T1000 (cell line): ENCODE data around the gene FAM240A.

Experiments used
- DNase-seq: peaks from one replicate; lab custom pipeline; 2025; ENCODE audit warnings: mixed read lengths; lab: John Stamatoyannopoulos, UW

Gene FAM240A

DNA sequence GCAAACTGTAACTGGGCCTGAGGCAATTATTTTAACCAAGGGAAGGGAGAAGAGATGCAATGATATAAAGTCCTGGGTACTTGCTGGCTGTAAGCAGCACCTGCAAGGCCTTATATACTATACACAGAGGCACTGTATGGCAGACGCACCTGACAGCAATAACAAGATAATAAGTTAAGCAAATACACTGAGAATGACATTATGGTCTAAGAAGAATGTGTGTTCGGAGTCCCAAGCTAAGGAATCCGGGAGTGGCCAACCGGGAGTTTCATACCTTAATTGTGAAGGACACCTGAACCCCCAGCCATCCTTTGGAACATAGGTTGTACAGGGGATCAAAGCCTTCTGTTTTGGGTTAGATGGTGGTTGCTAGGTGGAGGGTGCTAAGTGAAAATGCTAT, 13.7 kb downstream of the FAM240A start:
- DNase-seq, result no peak

DNA sequence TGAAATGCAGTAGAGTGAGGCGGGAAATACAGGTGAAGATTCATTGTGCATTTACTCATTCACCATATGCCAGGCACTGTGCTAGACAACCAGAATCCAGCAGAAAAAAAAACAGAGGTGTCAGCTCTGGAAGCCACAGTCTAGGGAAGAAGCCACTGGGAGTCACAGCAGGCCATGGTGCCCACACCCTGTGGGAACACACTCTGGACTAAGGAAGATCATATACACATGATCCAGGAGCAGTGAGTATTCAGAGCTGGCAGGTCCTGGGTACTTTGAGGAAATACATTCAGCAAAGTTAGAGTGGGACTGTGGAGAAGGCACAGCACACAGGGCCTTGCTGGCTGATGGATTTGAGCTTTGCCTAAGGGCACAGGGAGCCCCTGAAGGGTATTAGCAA, 14.8 kb downstream of the FAM240A start:
- DNase-seq, result no peak

DNA sequence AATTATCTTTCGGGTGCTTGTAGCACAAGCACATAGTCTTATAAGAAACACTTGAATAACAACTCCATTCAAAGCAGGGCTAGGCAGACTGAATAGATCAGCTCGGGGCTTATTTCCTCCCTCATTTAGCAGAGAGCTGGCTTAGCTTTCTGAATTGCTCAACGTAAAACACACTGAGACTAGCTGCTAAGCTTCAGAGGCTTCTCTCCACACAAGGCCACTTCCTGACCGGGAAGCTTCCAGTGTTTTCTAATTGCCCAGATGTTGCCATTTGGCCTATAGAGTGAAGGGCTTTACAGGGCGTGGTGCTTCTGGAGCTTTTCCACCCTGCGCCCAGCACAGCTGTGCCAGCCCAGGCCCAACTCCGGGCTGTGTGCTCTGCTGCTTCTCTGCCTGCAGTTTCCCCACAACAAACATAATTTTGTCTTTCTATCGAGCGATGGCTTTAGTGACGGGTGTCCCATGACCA, 16.6 kb downstream of the FAM240A start:
- DNase-seq, result no peak

DNA sequence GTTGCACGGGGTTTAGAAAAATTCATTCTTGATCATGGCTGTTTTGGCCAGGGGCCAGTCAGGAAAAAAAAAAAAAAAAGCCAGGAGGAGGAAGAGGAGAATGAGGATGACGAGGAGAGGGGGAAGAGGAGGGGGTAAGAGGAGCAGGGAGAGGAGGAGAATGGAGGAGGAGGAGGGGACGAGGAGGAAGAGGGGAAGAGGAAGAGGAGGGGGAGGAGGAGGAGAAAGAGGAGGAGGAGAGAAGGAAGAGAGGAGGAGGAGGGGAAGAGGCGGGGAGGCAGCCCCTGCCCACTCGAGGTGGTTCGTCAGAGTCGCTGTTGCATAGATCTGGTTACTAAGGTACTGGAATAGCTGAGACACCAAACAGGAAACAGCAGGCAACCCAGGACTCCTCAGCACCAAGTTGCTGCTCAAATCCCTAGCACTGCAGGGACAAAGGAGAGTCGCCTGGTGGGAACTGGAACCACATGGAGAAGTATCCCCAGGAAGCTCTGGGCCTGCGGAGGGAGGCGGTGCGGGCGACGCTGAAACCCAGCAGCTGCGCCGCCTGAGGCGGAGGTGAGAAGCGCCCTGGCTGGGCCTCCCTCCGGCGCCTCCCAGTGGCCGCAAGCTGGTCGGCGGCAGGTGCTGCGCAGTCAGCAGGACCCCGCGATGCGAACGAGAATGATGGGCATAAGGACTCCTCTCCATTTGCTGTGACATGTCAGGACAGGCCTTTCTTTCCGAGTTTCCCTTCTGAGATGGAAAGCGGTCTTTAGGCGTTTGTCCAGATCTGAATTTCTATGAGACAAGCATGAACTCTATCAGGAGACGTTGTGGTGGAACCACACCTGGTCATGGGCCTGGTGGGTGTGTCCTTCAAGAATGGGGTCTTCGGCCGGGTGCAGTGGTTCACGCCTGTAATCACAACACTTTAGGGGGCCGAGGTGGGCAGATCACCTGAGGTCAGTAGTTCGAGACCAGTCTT, 17.5 kb downstream of the FAM240A start:
- no peak for DNase-seq

DNA sequence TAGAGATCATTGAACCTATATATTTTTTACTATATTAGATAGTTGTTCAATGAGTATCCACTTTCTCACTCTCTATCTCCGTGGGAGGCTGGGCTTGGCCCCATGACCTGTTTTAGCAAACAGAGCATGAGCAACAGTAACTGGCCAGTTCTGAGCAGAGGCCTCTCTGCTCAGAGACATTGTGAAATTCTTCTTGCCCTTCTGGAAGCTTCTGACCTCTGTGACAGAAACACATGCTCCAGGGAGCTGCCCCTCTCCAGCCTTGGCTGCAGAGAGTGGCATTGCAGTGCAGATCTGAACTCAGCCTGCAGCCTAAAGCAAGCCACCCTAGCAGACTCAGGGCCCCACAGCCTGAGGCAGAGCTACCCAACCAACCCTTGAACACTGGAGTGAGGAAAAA, 20.5 kb downstream of the FAM240A start:
- DNase-seq, result no peak

DNA sequence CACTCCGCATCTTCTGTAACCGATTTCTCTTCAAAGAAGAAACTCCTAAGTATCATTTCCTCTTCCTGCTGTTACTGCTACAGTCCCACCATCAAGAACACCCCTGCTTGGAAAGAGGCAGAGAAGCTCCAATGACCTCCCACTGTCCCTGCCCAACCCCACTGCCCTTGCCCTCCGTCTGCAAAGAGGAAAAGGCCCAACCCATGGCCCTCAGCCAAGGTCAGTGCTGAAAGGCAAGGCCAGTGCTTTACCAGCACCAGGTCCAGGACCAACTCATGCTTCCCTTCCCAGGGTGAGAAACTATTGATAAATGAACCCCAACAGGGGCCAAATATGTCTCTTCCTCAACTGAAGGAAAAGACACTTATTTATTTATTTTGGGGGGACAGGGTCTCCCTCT, 22.5 kb downstream of the FAM240A start:
- no peak for DNase-seq

DNA sequence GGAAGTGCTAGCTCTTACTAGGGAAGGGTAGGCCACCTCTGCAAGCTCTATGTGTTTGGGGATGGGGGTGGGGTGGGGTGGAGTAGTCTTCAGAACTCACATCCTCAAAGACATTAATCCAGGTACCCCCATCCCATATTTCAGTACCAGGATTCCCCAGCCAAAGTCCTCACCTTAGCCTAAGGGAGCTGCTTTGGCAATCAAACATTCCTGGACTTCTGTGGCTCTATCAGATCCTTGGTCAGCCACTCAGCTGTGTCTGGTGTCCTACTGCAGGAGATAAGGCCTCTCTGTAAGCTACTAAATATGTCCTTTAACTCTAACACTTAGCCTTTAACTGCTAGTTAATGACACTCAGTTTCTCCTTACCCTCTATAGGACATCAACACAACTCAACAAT, 26.9 kb downstream of the FAM240A start:
- DNase-seq, result no peak

DNA sequence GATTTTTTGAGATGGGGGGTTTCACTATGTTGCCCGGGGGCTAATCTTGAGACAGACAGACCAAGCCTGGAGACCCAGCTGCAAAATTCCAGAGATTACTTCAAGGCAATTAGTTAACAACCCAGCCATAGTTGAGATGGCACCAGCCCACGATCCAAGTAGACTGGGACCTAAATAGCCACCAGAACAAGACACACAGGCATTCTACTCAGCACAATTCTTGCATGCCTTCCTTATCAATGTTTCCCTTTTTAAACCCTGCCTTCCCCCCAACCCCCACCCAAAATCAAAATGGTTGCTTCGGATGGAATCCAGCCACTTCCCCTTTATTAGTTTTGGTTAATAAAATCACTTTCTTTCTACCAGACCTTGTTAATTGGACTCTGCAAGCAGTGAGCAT, 28.6 kb downstream of the FAM240A start:
- DNase-seq, result no peak

DNA sequence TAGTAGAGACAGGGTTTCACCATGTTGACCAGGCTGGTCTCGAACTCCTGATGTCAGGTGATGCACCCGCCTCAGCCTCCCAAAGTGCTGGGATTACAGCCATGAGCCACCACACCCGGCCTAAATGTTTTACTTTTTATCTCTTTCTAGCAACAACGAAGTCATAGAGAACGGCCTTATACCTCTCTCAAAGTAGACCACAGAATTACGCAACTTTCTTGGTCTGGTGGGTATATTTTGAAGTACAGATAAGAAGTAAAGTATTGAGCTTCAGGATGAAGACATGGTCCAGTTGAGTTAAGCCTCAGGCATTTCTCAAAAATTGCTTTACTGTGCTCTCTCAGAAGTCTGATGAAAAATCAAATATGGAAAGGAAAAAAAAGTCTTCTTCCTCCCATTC, 30.6 kb downstream of the FAM240A start:
- no peak for DNase-seq

DNA sequence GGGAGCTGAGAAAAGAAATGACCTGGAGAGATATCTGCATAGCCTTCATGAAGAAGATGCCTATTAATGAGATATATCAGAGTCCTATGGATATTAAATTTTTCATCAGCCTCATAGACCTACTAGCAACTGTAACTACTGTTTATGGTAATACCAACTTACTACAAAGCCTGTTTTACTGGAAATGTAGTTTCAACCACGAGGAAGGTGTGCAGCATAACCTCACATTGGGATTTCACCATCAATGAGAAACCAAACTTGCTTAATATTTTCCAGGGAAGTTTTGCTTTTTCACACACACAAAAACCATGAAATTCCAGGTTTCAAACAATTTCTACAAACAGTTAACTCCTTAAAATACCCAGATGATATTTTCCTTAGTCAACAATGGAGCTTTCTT, 31.4 kb downstream of the FAM240A start:
- DNase-seq, result no peak

DNA sequence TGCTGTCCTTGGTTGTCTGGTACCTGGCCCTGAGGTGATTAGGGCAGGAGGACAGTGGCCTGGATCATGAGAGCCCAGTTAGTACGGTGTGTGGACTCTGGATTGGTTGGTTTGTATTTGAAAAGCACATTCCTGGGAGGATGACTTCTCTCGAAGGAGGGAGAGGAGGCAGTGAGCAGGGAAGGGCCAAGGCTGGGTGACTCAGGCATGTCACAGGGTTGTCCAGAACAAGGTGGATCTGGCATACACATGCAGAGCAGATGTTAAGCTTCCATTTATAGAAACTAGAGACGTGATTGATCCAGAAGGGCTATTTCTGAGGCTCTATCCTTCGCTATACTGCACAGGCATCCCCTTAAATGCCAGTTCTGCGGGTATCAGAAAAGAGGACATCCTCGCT, 34.4 kb downstream of the FAM240A start:
- no peak for DNase-seq

DNA sequence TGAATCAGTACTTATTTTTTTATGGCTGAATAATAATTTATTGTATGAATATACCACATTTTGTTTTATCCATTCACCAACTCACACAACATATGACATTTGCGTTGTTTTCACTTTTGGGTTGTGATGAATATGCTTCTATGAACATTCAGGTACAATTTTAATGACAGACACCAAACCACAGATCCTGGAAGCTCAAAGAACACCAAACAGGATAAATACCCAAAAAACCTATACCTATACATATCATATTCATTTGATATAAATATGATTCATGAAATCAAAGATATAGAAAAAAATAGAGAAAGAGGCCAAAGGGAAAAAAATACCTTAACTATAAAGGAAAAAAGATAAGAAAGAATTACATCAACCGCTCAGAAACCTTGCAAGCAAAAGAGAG, 35.8 kb downstream of the FAM240A start:
- no peak for DNase-seq

DNA sequence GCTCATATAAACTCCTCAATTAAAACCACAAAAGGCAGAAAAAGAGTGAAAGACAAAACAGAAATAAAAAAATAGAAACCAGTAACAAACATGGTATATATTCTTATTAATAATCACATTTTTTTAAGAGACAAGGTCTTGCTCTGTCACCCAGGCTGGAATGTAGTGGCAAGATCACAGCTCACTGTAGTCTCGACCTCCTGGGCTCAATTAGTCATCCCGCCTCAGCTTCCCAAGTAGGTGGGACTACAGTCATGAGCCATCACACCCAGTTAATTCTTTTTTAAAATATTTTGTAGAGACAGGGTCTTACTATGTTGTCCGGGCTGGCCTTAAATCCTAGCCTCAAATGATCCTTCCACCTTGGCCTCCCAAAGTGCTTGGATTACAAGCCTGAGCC, 37.1 kb downstream of the FAM240A start:
- no peak for DNase-seq

DNA sequence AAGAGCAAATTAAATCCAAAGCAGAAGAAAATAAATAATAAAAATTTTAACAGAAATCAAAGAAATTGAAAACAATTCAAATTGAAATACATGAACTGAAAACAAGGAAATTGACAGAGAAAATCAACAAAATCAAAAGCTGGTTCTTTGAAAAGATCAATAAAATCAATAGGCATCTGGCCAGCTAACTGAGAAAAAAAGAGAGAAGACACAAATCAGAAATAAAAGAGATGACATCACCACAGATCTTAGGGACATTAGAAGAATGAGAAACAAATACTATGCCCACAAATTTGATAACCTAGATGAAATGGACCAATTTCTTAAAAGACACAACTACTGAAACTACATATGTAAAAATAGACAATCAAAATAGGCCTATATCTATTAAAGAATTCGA, 38.8 kb downstream of the FAM240A start:
- DNase-seq, result no peak

DNA sequence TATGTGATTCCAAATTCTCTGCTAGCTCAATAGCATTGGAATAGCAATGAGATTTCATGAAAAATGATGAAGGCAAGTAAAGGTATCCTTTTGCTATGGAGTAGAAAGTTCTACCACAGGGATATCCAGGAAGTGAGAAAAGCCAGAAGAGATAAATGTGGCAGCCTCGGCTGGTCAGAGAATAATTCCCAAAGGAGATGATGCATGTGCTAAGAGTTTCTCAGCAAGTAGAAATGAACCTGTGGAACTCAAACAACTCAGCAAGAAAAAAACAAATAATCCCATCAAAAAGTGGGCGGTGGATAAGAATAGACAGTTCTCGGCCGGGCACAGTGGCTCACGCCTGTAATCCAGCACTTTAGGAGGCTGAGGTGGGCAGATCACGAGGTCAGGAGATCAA, 42.9 kb downstream of the FAM240A start:
- DNase-seq, result no peak

DNA sequence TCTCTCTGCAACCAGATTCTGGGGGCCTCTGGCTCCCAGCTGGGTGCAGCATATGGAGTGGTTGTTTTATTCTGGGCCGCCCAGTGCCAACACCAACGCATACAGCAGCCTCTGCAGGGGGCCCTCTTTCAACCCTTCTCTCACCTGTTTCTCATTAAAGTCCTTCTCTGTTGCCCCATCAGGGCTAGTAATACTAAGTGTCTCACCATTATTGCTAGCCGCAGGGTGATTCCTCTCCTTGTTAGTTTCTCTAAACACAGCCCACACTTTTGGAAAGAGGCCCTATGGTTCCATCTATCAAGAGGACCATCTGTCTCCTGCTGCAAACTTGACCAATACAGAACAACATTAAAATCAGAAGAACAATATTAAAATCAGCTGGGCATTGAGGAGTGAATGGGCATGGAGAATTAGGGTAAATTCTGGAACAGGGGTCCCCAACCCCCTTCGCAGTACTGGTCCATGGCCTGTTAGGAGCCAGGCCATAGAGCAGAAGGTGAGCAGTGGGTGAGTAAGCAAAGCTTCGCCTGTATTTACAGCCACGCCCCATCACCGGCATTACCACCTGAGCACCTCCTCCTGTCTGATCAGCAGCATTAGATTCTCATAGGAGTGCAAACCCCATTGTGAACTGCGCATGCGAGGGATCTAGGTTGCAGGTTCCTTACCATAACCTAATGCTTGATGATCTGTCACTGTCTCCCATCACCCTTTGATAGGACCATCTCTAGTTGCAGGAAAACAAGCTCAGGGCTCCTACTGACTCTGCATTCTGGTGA, 44.6 kb downstream of the FAM240A start:
- no peak for DNase-seq

DNA sequence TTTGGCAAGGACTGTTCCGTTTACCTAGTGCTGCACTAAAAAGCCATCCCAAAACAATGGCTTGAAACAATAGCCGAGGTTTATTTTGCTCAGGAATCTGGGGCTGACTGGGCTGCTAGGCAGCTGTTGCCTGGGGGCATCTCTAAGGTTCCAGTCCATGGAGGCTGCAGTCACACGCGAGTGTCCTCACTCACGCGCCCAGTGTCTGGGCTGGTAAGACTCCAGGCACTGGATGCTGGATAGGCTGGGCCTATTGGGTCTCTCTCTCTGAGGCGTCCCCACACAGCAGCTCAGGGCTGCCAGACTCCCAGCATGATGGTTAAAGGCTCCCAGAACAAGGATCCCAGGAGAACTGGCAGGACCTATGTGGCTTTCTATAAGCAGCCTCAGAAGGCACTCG, 47.0 kb downstream of the FAM240A start:
- DNase-seq, result no peak

DNA sequence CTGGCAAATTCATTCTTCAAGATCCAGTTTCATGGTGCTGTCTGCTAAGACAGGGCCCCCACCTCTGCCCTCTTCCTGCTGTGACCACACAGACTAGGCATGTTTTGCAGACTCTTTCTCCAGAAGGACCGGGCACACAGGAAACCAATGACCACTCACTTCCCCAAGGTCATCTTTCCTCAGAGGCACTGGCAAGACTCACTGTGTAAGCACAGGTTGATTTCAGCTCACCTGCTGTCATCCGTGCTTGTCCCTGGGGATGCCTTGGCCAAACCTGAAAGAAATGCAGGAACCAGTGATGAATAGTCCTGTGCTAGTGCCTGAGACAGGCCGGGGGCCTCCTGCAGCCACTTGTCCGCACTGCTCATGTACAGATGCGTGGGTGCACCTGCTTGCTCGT, 47.7 kb downstream of the FAM240A start:
- no peak for DNase-seq

DNA sequence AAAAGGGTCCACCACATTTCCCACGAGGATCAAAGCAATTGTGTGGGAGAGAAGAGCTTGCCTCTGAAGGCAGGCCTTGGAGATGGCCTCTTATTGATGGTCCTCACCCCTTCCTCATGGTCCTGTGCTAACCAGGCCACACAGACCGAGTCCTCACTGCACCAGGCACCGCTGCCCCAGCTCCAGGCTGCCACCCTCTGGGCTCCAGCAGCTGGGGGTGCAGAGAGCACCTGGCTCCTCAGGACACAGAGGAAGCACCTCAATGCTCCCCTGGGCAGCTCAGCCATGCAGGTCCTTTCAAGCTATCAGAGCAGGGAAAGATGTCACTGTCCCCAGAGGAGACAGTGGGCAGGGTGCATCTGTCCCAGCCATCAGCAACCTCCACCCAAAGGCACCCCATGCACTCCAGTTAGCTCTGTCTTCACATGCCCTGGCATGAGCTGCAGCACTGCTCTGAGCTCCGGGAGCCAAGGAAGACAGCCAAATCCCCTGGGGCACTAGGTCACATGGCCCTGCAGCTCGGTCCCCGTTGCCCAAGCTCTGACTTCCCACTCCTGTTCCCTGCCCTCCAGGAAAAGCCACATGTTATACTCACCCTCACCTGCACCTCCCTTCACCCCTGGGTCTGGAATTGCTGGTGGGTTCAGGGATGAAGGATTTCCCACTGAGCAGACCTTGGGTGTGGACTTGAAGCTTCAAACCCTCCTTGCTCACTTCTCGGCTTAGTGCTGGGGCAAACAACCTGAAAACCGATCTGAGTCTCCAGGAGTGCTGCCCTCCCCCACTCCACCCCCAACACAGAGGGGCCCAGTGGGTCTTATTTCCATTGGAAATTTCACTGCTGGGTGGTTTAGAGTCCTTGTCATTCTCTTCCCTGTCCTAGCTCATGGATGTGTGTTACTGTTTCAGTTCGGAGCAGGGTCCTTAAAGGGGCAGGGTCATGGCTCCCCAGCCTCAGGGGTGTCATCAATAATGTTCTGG, 48.5 kb downstream of the FAM240A start:
- no peak for DNase-seq

DNA sequence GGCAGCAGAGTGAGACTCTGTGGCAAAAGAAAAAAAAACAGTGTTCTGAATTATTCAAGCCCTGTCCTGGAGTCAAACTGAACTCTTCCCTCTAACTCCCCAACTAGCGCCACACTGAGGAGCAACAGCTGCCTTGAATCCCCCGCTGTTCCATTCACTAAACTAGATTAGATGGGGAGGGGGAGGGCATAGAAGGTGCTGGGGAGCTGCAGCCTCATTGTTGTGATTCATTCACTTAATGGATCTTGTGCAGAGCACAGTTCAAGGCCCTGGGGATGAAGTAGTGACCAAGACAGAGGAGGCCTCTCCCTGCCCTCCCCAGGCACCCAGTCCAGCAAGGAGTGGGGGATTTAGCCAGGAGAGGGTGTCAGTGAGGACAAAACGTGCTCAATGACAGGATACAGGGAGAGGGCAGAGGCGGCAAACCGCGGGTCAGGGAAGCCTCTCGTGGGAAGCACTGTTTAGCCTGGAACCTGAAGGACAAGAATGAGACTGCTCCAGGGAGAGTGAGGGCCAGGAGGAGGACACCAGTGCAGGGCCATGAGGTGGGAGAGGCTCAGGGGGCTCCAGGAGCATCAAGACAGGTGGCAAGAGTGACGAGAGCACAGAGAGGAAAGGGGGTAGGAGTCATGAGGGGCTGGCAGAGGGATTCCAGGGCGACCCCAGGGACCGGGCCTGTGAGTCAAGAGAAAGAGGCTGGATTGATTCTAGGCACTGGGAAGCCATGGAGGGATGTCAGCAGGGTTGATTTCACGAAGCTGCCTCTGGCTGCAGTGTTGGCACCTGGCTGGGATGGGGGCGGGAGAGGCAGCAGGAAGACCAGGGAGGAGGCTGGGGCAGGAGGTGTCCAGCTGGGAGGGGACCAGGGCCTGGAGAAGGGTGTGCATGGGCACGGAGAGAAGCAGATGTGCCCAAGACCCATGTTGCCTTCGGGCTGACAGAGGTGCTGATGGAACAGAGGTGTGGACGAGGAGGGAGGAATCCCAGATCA, 49.7 kb downstream of the FAM240A start:
- DNase-seq, result no peak
